Stimulated activated CD4-positive, alpha-beta T cell treated with anti-CD3 and anti-CD28 coated beads, Interleukin-4, amount 100 ng/mL, for 4 hours (primary cell): ENCODE data around the gene MEF2A.

ENCODE experiments used
- DNase-seq, 2 experiments: peaks; one replicate each; pipeline ENCODE4 v3.0.0-alpha.2; 2020

Gene MEF2A

GRCh38 chr15:99564221-99565048 is 1.3 kb upstream of the MEF2A start:
- DNase-seq: no peak

- no peak for DNase-seq
Observed at GRCh38 chr15:99565049-99565298, 810 bp upstream of the MEF2A start.

- DNase-seq: peak in 1 of 2 experiments; percentile 16
Observed at GRCh38 chr15:99566157-99566897, 543 bp downstream of the MEF2A start.

GRCh38 chr15:99568625-99569352 is 3.0 kb downstream of the MEF2A start:
- no peak for DNase-seq

GRCh38 chr15:99571299-99571698 is 5.5 kb downstream of the MEF2A start:
- no peak for DNase-seq

GRCh38 chr15:99574048-99574447 is 8.3 kb downstream of the MEF2A start:
- DNase-seq: no peak

GRCh38 chr15:99574502-99574901 is 8.7 kb downstream of the MEF2A start:
- no peak for DNase-seq

- DNase-seq: no peak
Observed at GRCh38 chr15:99578809-99579208, 13.0 kb downstream of the MEF2A start.

- DNase-seq: no peak
Observed at GRCh38 chr15:99580076-99580475, 14.3 kb downstream of the MEF2A start.

GRCh38 chr15:99582508-99582960 is 16.8 kb downstream of the MEF2A start:
- no peak for DNase-seq

GRCh38 chr15:99584081-99584600 is 18.4 kb downstream of the MEF2A start:
- DNase-seq: no peak

- DNase-seq: no peak
Observed at GRCh38 chr15:99586121-99586520, 20.3 kb downstream of the MEF2A start.

GRCh38 chr15:99589801-99590200 is 24.0 kb downstream of the MEF2A start:
- DNase-seq: no peak

- DNase-seq: no peak
Observed at GRCh38 chr15:99590913-99591646, 25.3 kb downstream of the MEF2A start.

GRCh38 chr15:99592145-99592791 is 26.5 kb downstream of the MEF2A start:
- no peak for DNase-seq

GRCh38 chr15:99593070-99593469 is 27.3 kb downstream of the MEF2A start:
- DNase-seq: no peak

GRCh38 chr15:99594916-99595315 is 29.1 kb downstream of the MEF2A start:
- DNase-seq: no peak

- no peak for DNase-seq
Observed at GRCh38 chr15:99598296-99598695, 32.5 kb downstream of the MEF2A start.

GRCh38 chr15:99603828-99604227 is 38.0 kb downstream of the MEF2A start:
- no peak for DNase-seq

- no peak for DNase-seq
Observed at GRCh38 chr15:99604865-99605264, 39.1 kb downstream of the MEF2A start.

GRCh38 chr15:99605490-99605931 is 39.7 kb downstream of the MEF2A start:
- no peak for DNase-seq

GRCh38 chr15:99605990-99606389 is 40.2 kb downstream of the MEF2A start:
- no peak for DNase-seq
